HCT116 (cell line): Measurements from ENCODE around the gene PRC1. TPM values are rescaled to one million over a fixed set of nuclear protein-coding genes. Genes with fewer than 3 reads are reported as not detected.

Experiments used
- ATAC-seq: fragments of 200-7000 bp; cut with Tn5 transposase; 2 replicates; pipeline ENCODE4 v1.9.1; 2020; ENCODE audit warnings: mild to moderate bottlenecking, moderate library complexity
- BruUV-seq: library from RNA; stranded (reverse); fragments of 400-500 nt; replicated peaks from 2 replicates; lab custom pipeline; 2021; lab: Mats Ljungman, UMichigan
- CTCF ChIA-PET: fragments of 300-600 bp; sonication (Branson Sonifier 250); formaldehyde crosslinking; loops from one replicate; lab custom pipeline; 2021; ENCODE audit warnings: antibody characterized with exemption; lab: Charles Lee
- POLR2A ChIA-PET: fragments of 300-600, 350-600 bp; sonication (Branson Sonifier 250); formaldehyde crosslinking; loops from one replicate; lab custom pipeline; 2021; ENCODE audit warnings: antibody characterized with exemption; lab: Charles Lee
- RAD21 ChIA-PET, 2 experiments: fragments of 300-600 bp; sonication (Branson Sonifier 250); formaldehyde crosslinking; loops; one replicate each; lab custom pipeline; 2023; ENCODE audit warnings: low total read pairs in 2 of 2; ENCODE audit not compliant: uncharacterized antibody in 2 of 2, unreplicated experiment in 2 of 2, low non-redundant PET in 1 of 2; lab: Charles Lee
- DNase-seq: peaks from one replicate; pipeline ENCODE4 v3.0.0-alpha.2; 2010; ENCODE audit warnings: low read depth, low spot score
- H2AFZ ChIP-seq: fragments of 200-600 bp; shearing (Covaris generic), sonication (generic); 2 replicates; pipeline ENCODE4 v1.6.1; 2017; ENCODE audit warnings: low read depth, mixed run types, mixed read lengths, antibody characterized with exemption, low read length; ENCODE audit not compliant: poor library complexity, severe bottlenecking
- H3K27ac ChIP-seq: 2 replicates; pipeline ENCODE4 v1.5.1; 2012; ENCODE audit warnings: low read depth, low read length
- H3K27me3 ChIP-seq: fragments of 200-600 bp; sonication (generic); 2 replicates; pipeline ENCODE4 v1.6.1; 2016; ENCODE audit warnings: mixed run types, low read length, mixed read lengths; ENCODE audit not compliant: insufficient read depth
- H3K36me3 ChIP-seq, 2 experiments: fragments of 200-500 bp in 1 of 2; fragments of 200-600 bp in 1 of 2; sonication (Bioruptor generic) in 1 of 2; sonication (generic) in 1 of 2; 2 replicates each; pipeline versions ENCODE4 v1.5.1 to v1.6.1; 2014 to 2016; ENCODE audit warnings: low read length in 2 of 2, inconsistent platforms in 1 of 2, mixed read lengths in 1 of 2, mixed run types in 1 of 2; ENCODE audit not compliant: insufficient read depth in 2 of 2, control insufficient read depth in 1 of 2
- H3K4me1 ChIP-seq, 2 experiments: fragments of 200-600 bp in 1 of 2; sonication (generic) in 1 of 2; 2 replicates each; pipeline versions ENCODE4 v1.5.1 to v1.6.1; 2012 to 2017; ENCODE audit warnings: low read length in 2 of 2, inconsistent platforms in 1 of 2, mild to moderate bottlenecking in 1 of 2, mixed read lengths in 1 of 2, mixed run types in 1 of 2, moderate library complexity in 1 of 2; ENCODE audit not compliant: insufficient read depth in 2 of 2, control insufficient read depth in 1 of 2
- H3K4me2 ChIP-seq: fragments of 200-600 bp; sonication (generic); 2 replicates; pipeline ENCODE4 v1.6.1; 2017; ENCODE audit warnings: mixed run types, low read length, mixed read lengths
- H3K4me3 ChIP-seq, 2 experiments: fragments of 200-600 bp in 1 of 2; sonication (generic) in 1 of 2; replicated peaks in 1 of 2; 2 replicates each; pipeline ENCODE4 v1.5.1; 2011 to 2016; ENCODE audit warnings: low read length in 2 of 2, control low read depth in 1 of 2, low read depth in 1 of 2, mild to moderate bottlenecking in 1 of 2, mixed read lengths in 1 of 2, mixed run types in 1 of 2
- H3K79me2 ChIP-seq: fragments of 200-600 bp; sonication (generic); 2 replicates; pipeline ENCODE4 v1.6.1; 2017; ENCODE audit warnings: mild to moderate bottlenecking, mixed run types, low read length, moderate library complexity, mixed read lengths; ENCODE audit not compliant: insufficient read depth
- H3K9ac ChIP-seq: fragments of 200-600 bp; sonication (generic); 2 replicates; pipeline ENCODE4 v1.6.1; 2016; ENCODE audit warnings: low read length, mixed read lengths
- H3K9me2 ChIP-seq: fragments of 200-600 bp; sonication (generic), shearing (Covaris generic); 2 replicates; pipeline ENCODE4 v1.6.1; 2017; ENCODE audit warnings: mixed run types, mild to moderate bottlenecking, moderate library complexity; ENCODE audit not compliant: insufficient read depth
- H3K9me3 ChIP-seq, 2 experiments: fragments of 200-500 bp in 1 of 2; fragments of 200-600 bp in 1 of 2; sonication (Bioruptor generic) in 1 of 2; sonication (generic) in 1 of 2; 2 replicates each; pipeline ENCODE4 v1.6.1; 2014 to 2017; ENCODE audit warnings: low read length in 2 of 2, mixed read lengths in 2 of 2, inconsistent platforms in 1 of 2, low read depth in 1 of 2, mild to moderate bottlenecking in 1 of 2, mixed run types in 1 of 2, moderate library complexity in 1 of 2; ENCODE audit not compliant: control insufficient read depth in 1 of 2, insufficient read depth in 1 of 2
- H4K20me1 ChIP-seq: fragments of 200-600 bp; sonication (generic), shearing (Covaris generic); 2 replicates; pipeline ENCODE4 v1.6.1; 2017; ENCODE audit warnings: mixed run types, mild to moderate bottlenecking, moderate library complexity; ENCODE audit not compliant: insufficient read depth
- CBX3 ChIP-seq: IDR thresholded peaks from 2 replicates; pipeline ENCODE4 v1.6.1; 2012; ENCODE audit warnings: low read depth
- ELF1 ChIP-seq: IDR thresholded peaks from 2 replicates; pipeline ENCODE4 v1.6.1; 2012; ENCODE audit warnings: low read depth, borderline replicate concordance
- FOSL1 ChIP-seq: IDR thresholded peaks from 2 replicates; pipeline ENCODE4 v1.6.1; 2012; ENCODE audit warnings: low read depth
- POLR2A ChIP-seq: IDR thresholded peaks from 2 replicates; pipeline ENCODE4 v1.7.0; 2011; ENCODE audit warnings: borderline replicate concordance; ENCODE audit not compliant: insufficient read depth, insufficient read length; ENCODE audit errors: extremely low read depth
- RAD21 ChIP-seq: IDR thresholded peaks from 2 replicates; pipeline ENCODE4 v1.6.1; 2012; ENCODE audit warnings: low read depth, mild to moderate bottlenecking
- SP1 ChIP-seq: IDR thresholded peaks from 2 replicates; pipeline ENCODE4 v1.6.1; 2012; ENCODE audit warnings: low read depth
- TCF7L2 ChIP-seq: IDR thresholded peaks from 2 replicates; pipeline ENCODE4 v1.7.0; 2011; ENCODE audit warnings: borderline replicate concordance, inconsistent platforms; ENCODE audit not compliant: insufficient read depth, insufficient read length; ENCODE audit errors: extremely low read depth
- YY1 ChIP-seq: IDR thresholded peaks from 2 replicates; pipeline ENCODE4 v1.6.1; 2011; ENCODE audit warnings: low read length, low read depth, moderate library complexity, mild to moderate bottlenecking; ENCODE audit not compliant: insufficient replicate concordance; ENCODE audit errors: extremely low read depth
- ZFX ChIP-seq: fragments of 450-650 bp; IDR thresholded peaks from 2 replicates; pipeline ENCODE4 v1.6.1; 2017
- ZNF274 ChIP-seq: fragments of 200-500 bp; sonication (Bioruptor generic); IDR thresholded peaks from 2 replicates; pipeline ENCODE4 v1.6.1; 2014; ENCODE audit warnings: mild to moderate bottlenecking, low read depth, low read length, inconsistent platforms
- intact Hi-C: fragments of 100-400 bp; cut with micrococcal nuclease; formaldehyde crosslinking; loops from 2 replicates; pipeline ENCODE4 v1.10.0; 2022
- total RNA-seq: library from RNA; stranded (reverse); gene quantifications from one replicate; pipeline ENCODE4 v1.2.1, GENCODE V29; 2021; ENCODE audit not compliant: unreplicated experiment
- TF ChIP-seq, protein P1 (sequence below): IDR thresholded peaks from 2 replicates; pipeline ENCODE4 v1.6.1; 2011; ENCODE audit warnings: mild to moderate bottlenecking, low read length, moderate library complexity; ENCODE audit not compliant: insufficient replicate concordance; ENCODE audit errors: extremely low read depth
- TF ChIP-seq, protein P2 (sequence below): IDR thresholded peaks from 2 replicates; pipeline ENCODE4 v1.6.1; 2012; ENCODE audit warnings: low read depth
- TF ChIP-seq, protein P3 (sequence below): IDR thresholded peaks from 2 replicates; pipeline ENCODE4 v1.6.1; 2012
- TF ChIP-seq, protein P4 (sequence below), 3 experiments: fragments of 200-600 bp in 1 of 3; sonication (generic) in 1 of 3; IDR thresholded peaks in 2 of 3; conservative IDR thresholded peaks in 1 of 3; 2 replicates each; pipeline ENCODE4 v1.5.1; 2012 to 2017; ENCODE audit warnings: low read depth in 2 of 3, low read length in 2 of 3, antibody characterized with exemption in 1 of 3, borderline replicate concordance in 1 of 3, control low read depth in 1 of 3, mild to moderate bottlenecking in 1 of 3, mixed read lengths in 1 of 3, mixed run types in 1 of 3, moderate library complexity in 1 of 3; ENCODE audit not compliant: insufficient read depth in 1 of 3

Gene PRC1
- total RNA-seq, 1 experiment from 2014 or later = 186 TPM

DNA sequence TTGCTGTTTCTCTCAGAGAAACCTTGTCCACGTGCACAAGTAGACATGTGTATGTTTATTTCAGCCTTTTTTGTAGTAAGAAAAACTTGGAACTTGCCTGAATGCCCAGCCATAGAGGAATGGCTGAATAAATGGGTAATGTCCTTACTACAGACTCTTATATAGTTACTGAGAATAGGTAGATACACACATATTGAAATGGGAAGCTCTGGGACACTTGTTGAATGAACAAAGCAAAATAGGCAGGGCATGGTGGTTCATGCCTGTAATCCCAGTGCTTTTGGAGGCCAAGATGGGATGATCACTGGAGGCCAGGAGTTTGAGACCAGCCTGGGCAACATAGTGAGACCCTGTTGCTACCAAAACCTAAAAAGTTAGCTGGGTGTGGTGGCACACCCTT lies 57.5 kb downstream of the PRC1 start (continued):
- TF ChIP-seq, protein P1, sequence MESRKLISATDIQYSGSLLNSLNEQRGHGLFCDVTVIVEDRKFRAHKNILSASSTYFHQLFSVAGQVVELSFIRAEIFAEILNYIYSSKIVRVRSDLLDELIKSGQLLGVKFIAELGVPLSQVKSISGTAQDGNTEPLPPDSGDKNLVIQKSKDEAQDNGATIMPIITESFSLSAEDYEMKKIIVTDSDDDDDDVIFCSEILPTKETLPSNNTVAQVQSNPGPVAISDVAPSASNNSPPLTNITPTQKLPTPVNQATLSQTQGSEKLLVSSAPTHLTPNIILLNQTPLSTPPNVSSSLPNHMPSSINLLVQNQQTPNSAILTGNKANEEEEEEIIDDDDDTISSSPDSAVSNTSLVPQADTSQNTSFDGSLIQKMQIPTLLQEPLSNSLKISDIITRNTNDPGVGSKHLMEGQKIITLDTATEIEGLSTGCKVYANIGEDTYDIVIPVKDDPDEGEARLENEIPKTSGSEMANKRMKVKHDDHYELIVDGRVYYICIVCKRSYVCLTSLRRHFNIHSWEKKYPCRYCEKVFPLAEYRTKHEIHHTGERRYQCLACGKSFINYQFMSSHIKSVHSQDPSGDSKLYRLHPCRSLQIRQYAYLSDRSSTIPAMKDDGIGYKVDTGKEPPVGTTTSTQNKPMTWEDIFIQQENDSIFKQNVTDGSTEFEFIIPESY = no peak

DNA sequence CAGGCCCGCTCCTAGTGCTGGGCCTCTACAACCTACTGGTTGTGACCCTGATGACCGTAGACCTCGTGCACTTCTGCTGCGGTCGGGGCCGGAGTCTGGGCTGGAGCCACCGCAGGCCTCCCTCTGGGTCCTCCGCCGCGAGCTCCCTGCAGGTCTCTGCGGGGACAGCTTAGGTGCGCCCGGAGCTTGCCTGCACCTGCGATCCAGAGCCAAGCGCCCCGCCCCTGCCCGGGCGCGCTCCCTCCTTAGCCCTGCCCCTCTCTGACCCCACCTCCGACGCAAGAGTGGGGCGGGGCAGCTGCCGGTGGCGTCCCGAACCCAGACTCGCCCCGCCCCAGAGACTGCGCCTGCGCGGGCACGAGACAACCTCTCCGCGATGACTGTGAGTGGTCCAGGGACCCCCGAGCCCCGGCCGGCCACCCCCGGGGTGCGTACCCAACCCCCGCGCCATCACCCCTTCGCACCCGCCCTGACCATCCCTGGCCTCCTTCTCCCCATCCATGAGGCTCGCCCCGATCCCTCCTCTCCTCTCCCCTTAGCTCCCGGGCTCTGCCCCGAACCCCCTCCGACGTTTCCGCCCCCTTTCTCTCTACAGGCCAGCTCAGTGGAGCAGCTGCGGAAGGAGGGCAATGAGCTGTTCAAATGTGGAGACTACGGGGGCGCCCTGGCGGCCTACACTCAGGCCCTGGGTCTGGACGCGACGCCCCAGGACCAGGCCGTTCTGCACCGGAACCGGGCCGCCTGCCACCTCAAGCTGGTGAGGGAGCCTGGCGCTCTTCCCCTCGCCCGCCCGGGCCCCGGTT lies 59.2 kb downstream of the PRC1 start, which contains the start of gene UNC45A:
UNC45A (plus strand) TSS at position 337 of the 803 bp plus-strand sequence; CDS start at position 377, 40 bp downstream.
- POLR2A ChIA-PET = interaction anchor here (0.7 to 1.6 kb wide), 10 partner anchors 8 to 642 kb away, joined by 3 to 21 read pairs (median 4); partner anchors contain the start of genes FURIN, MAN2A2 and RCCD1
- no peak for TF ChIP-seq ELF1
- no peak for TF ChIP-seq YY1
- no peak for TF ChIP-seq TCF7L2
- TF ChIP-seq, protein P2, sequence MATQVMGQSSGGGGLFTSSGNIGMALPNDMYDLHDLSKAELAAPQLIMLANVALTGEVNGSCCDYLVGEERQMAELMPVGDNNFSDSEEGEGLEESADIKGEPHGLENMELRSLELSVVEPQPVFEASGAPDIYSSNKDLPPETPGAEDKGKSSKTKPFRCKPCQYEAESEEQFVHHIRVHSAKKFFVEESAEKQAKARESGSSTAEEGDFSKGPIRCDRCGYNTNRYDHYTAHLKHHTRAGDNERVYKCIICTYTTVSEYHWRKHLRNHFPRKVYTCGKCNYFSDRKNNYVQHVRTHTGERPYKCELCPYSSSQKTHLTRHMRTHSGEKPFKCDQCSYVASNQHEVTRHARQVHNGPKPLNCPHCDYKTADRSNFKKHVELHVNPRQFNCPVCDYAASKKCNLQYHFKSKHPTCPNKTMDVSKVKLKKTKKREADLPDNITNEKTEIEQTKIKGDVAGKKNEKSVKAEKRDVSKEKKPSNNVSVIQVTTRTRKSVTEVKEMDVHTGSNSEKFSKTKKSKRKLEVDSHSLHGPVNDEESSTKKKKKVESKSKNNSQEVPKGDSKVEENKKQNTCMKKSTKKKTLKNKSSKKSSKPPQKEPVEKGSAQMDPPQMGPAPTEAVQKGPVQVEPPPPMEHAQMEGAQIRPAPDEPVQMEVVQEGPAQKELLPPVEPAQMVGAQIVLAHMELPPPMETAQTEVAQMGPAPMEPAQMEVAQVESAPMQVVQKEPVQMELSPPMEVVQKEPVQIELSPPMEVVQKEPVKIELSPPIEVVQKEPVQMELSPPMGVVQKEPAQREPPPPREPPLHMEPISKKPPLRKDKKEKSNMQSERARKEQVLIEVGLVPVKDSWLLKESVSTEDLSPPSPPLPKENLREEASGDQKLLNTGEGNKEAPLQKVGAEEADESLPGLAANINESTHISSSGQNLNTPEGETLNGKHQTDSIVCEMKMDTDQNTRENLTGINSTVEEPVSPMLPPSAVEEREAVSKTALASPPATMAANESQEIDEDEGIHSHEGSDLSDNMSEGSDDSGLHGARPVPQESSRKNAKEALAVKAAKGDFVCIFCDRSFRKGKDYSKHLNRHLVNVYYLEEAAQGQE = no peak
- no peak for TF ChIP-seq CBX3
- TF ChIP-seq FOSL1 = no peak
- TF ChIP-seq SP1 = no peak
- TF ChIP-seq RAD21 = no peak
- peak; percentile 67 for TF ChIP-seq POLR2A
- TF ChIP-seq, protein P3, sequence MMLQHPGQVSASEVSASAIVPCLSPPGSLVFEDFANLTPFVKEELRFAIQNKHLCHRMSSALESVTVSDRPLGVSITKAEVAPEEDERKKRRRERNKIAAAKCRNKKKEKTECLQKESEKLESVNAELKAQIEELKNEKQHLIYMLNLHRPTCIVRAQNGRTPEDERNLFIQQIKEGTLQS = no peak
- TF ChIP-seq, protein P4, sequence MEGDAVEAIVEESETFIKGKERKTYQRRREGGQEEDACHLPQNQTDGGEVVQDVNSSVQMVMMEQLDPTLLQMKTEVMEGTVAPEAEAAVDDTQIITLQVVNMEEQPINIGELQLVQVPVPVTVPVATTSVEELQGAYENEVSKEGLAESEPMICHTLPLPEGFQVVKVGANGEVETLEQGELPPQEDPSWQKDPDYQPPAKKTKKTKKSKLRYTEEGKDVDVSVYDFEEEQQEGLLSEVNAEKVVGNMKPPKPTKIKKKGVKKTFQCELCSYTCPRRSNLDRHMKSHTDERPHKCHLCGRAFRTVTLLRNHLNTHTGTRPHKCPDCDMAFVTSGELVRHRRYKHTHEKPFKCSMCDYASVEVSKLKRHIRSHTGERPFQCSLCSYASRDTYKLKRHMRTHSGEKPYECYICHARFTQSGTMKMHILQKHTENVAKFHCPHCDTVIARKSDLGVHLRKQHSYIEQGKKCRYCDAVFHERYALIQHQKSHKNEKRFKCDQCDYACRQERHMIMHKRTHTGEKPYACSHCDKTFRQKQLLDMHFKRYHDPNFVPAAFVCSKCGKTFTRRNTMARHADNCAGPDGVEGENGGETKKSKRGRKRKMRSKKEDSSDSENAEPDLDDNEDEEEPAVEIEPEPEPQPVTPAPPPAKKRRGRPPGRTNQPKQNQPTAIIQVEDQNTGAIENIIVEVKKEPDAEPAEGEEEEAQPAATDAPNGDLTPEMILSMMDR (IDR thresholded peaks at IDR 0.05 in 2 of 3, conservative IDR thresholded peaks at IDR 0.05 in 1 of 3; ENCODE audit: borderline replicate concordance in 1 of 3, insufficient read depth in 1 of 3, low read depth in 2 of 3, low read length in 2 of 3) = no peak
- TF ChIP-seq ZFX = peak; percentile 56
- TF ChIP-seq ZNF274 = no peak

More for the DNA sequence above, 59.2 kb downstream of the PRC1 start, which contains the start of gene UNC45A:
- intact Hi-C loops = loop anchor here (1.0 to 5.0 kb wide), 3 partner anchors 20 to 615 kb away; partner anchors contain the start of gene RCCD1
- peaks cover 13 to 16% of the 10 kb centered on the region in 2 experiments; a peak in 3 of 4 replicates for H3K36me3 ChIP-seq
- CTCF ChIA-PET = interaction anchor here (0.6 to 6.9 kb wide), 21 partner anchors 9 to 934 kb away, joined by 3 to 70 read pairs (median 6); partner anchors contain the start of genes MAN2A2 and RCCD1
- peaks cover 15 to 46% of the 10 kb centered on the region in 2 experiments; a peak in 3 of 4 replicates for H3K4me1 ChIP-seq
- ATAC-seq (peak; percentile 78), DNase-seq (peak; percentile 76)
- no peaks in the 10 kb centered on the region for H4K20me1 ChIP-seq
- BruUV-seq = no TSS peak
- no peaks in the 10 kb centered on the region for H3K9me3 ChIP-seq
- H2AFZ ChIP-seq = peak within 1 kb of the TSS; percentile 1
- H3K4me3 ChIP-seq = peak within 1 kb of the TSS; percentile 91 to 96
- H3K9me2 ChIP-seq = no peaks in the 10 kb centered on the region
- H3K9ac ChIP-seq = peak within 1 kb of the TSS; percentile 90
- RAD21 ChIA-PET = interaction anchor here (0.9 to 1.8 kb wide), 4 partner anchors 19 to 98 kb away, joined by 3 to 10 read pairs (median 5); partner anchors contain the start of gene RCCD1 (in 2 of the 2)
- peaks cover 25% of the 10 kb centered on the region; the same call in 1 of the 2 replicates for H3K79me2 ChIP-seq
- H3K27ac ChIP-seq = peak within 1 kb of the TSS; percentile 71
- H3K4me2 ChIP-seq = peak within 1 kb of the TSS; percentile 85
- H3K27me3 ChIP-seq = no peaks in the 10 kb centered on the region
